ENCODE measurements around the gene TP53. TPM values are rescaled to one million over a fixed set of nuclear protein-coding genes. Genes with fewer than 3 reads are reported as not detected.

The TP53 gene
- total and polyA plus RNA-seq, 4 donors, result 22.3 to 57.0 (median 27.5) TPM

DNA sequence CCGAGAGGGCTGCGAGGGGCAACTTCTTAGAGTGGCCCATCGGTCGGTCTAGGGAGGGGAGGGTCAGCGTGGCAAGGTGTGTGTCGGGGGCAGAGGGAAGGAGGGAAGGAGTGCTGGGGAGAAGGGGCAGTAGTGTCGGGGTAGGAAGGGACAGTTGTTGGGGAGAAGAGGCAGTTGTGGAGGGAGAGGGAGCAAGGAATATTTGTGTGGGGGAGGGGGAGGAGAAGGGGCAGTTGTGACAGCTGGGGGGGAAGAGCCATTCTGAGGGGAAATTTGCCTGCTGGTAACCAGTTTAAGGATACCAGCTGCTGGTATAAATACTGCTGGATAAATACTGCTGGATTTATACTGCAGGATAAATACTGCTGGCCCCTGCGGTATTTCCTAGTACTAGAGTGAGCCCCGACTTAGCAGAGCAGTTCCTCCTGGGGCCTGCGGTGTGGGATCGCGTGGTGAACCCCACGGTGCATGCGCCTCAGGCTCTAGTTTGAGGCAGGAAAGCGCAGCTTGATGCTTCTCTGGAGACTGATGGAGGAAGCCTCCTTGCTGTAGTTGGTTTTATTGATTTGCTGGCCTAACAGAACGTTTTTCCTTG lies 30.6 kb upstream of the TP53 start:
- DNase-seq, result peak in 2 of 3 donors; percentile 34 to 39
- H3K36me3 ChIP-seq (ENCODE audit: control insufficient read depth in 4 of 4, insufficient read depth in 4 of 4, low read length in 4 of 4), result no peaks in the 10 kb centered on the region
- TF ChIP-seq, protein P1, sequence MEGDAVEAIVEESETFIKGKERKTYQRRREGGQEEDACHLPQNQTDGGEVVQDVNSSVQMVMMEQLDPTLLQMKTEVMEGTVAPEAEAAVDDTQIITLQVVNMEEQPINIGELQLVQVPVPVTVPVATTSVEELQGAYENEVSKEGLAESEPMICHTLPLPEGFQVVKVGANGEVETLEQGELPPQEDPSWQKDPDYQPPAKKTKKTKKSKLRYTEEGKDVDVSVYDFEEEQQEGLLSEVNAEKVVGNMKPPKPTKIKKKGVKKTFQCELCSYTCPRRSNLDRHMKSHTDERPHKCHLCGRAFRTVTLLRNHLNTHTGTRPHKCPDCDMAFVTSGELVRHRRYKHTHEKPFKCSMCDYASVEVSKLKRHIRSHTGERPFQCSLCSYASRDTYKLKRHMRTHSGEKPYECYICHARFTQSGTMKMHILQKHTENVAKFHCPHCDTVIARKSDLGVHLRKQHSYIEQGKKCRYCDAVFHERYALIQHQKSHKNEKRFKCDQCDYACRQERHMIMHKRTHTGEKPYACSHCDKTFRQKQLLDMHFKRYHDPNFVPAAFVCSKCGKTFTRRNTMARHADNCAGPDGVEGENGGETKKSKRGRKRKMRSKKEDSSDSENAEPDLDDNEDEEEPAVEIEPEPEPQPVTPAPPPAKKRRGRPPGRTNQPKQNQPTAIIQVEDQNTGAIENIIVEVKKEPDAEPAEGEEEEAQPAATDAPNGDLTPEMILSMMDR (IDR thresholded peaks at IDR 0.05; ENCODE audit: control extremely low read depth, extremely low read depth), result no peak
- no peak for ATAC-seq (ENCODE audit: insufficient read depth, low FRiP score)
- no peak overlapping the region for H3K27ac ChIP-seq (ENCODE audit: low read depth in 1 of 2, low read length in 1 of 2)
- WGBS, 2 donors, result 2 to 8% methylated on average over 16 of the region's 16 CpGs
- H3K4me3 ChIP-seq, result no peak overlapping the region
- H3K4me1 ChIP-seq (ENCODE audit: control insufficient read depth in 5 of 5, insufficient read depth in 5 of 5, low read length in 5 of 5), result peaks cover 0 to 11% (median 2%) of the 10 kb centered on the region in 5 donors
- H3K9ac ChIP-seq (ENCODE audit: insufficient read depth in 1 of 2, low read length in 2 of 2), result no peak overlapping the region
- H3K9me3 ChIP-seq (ENCODE audit: control insufficient read depth in 4 of 4, insufficient read depth in 3 of 4, low read length in 3 of 4), result no peaks in the 10 kb centered on the region
- H3K27me3 ChIP-seq (ENCODE audit: control insufficient read depth in 3 of 3, insufficient read depth in 3 of 3, low read length in 2 of 3), result peaks cover 0 to 17% (median 13%) of the 10 kb centered on the region in 3 donors

DNA sequence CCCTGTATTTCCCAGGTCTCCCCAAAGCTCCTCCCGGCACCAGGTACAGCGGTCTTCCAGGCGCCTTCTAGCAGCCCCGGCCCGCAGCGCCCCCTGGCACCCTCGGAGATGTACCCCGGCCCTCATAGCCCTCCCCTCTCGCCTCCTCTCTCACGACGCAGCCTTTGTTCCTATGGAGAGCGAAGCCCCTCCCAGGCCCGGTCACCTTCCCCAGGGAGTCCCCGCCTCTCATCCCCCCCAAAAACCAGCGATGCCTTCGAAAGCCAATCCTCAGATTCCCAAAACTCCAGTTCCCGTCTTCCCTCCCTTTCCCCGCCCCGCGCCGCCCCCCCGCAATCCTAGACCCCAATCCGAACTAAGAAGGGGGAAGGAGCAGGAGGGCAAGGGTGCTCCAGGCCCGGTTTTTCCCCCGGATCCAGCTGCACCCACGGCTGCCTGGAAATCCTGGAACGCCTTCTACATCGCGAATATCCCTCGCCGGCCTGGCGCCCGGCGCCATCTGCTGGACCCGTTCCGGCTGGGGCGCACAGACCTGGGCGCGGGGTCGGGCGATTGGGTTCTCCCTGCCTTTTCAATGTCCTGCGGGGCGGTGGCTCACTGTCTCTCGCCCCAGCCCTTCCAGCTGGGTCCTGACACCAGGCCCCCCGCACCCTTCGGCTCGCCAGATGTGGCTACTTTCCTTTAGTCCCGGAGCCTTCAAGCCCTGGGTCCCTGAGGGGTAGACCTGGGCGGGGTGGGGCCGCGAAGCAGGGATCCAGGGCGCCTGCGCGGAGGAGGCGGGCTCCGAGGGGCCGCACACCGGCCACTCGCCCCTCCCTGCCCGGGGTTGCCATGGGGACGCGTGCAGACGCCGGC lies 29.8 kb upstream of the TP53 start, which contains the start of gene DNAH2:
TSS of gene DNAH2 (plus strand) at position 844 of the 855 bp plus-strand sequence. CDS start 1,991 bp downstream, outside the sequence.
- ATAC-seq (ENCODE audit: insufficient read depth, low FRiP score) (peak; percentile 85), DNase-seq (peak; percentile 96 to 98 (median 96))
- no peaks in the 10 kb centered on the region for H3K9me3 ChIP-seq (ENCODE audit: control insufficient read depth in 4 of 4, insufficient read depth in 3 of 4, low read length in 3 of 4)
- 1% methylated on average over 64 of the region's 64 CpGs for WGBS, 2 donors
- H3K4me3 ChIP-seq, result peak within 1 kb of the TSS; percentile 7
- TF ChIP-seq, protein P1 (IDR thresholded peaks at IDR 0.05; ENCODE audit: control extremely low read depth, extremely low read depth), result no peak
- H3K36me3 ChIP-seq (ENCODE audit: control insufficient read depth in 4 of 4, insufficient read depth in 4 of 4, low read length in 4 of 4), result no peaks in the 10 kb centered on the region
- peaks cover 0 to 11% (median 2%) of the 10 kb centered on the region in 5 donors for H3K4me1 ChIP-seq (ENCODE audit: control insufficient read depth in 5 of 5, insufficient read depth in 5 of 5, low read length in 5 of 5)
- peaks cover 0 to 22% (median 13%) of the 10 kb centered on the region in 3 donors for H3K27me3 ChIP-seq (ENCODE audit: control insufficient read depth in 3 of 3, insufficient read depth in 3 of 3, low read length in 2 of 3)
- H3K27ac ChIP-seq (ENCODE audit: low read depth in 1 of 2, low read length in 1 of 2), result peak within 1 kb of the TSS; percentile 3 to 38
- peak within 1 kb of the TSS in 1 of 2 donors; percentile 47 for H3K9ac ChIP-seq (ENCODE audit: insufficient read depth in 1 of 2, low read length in 2 of 2)

DNA sequence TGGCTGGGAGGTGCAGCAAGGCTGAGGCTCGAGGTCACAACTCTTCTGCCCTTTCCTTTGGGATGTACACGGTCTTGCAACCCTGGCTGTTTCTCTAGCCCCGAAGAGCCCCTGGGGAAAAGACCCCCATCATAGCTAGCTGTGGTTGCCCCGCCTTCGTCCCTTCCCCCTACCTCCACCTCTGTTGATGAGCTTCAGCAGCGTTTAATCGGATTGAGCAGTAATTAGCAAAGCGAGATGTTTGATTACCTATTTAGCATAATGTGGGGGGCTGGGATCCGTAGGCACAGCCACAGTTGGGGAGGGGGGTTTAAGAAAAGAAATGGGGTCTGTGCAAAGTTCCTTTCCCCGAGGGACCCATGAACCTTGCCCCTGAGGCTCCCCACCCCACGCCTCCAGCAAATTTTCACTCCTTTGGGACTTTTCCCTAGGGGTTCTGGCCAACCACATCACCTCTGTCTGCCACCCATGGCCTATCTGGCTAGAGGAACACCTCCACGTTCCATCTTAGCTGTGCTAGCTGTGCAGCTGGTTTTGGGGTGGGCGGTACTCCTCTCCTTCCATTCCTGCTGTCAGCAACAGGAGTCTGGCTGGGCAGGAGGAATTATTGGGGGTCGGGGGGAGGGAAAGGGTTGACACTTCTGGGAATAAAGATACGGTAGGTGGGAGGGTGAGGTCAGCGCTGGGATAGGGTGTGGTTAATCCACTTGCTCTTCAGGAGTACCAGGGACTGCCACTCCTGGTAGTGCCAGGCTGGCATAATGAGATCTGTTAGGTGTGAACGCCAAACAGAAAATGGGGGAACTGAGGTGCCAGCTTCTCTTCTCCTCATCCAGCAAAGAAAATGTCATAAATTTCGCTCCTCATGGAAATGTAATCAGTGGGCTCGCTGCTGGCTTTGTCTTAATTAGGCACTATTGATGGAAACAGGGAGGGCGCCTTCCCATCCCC lies 28.9 kb upstream of the TP53 start:
- TF ChIP-seq, protein P1 (IDR thresholded peaks at IDR 0.05; ENCODE audit: control extremely low read depth, extremely low read depth), result no peak
- H3K4me3 ChIP-seq, result peak overlapping the region; percentile 7
- no peaks in the 10 kb centered on the region for H3K36me3 ChIP-seq (ENCODE audit: control insufficient read depth in 4 of 4, insufficient read depth in 4 of 4, low read length in 4 of 4)
- H3K27ac ChIP-seq (ENCODE audit: low read depth in 1 of 2, low read length in 1 of 2), result no peak overlapping the region
- 41 to 52% methylated on average over 20 of the region's 20 CpGs for WGBS, 2 donors
- peak overlapping the region in 1 of 2 donors; percentile 47 for H3K9ac ChIP-seq (ENCODE audit: insufficient read depth in 1 of 2, low read length in 2 of 2)
- H3K9me3 ChIP-seq (ENCODE audit: control insufficient read depth in 4 of 4, insufficient read depth in 3 of 4, low read length in 3 of 4), result no peaks in the 10 kb centered on the region
- peaks cover 0 to 23% (median 16%) of the 10 kb centered on the region in 3 donors for H3K27me3 ChIP-seq (ENCODE audit: control insufficient read depth in 3 of 3, insufficient read depth in 3 of 3, low read length in 2 of 3)
- ATAC-seq (ENCODE audit: insufficient read depth, low FRiP score) (no peak), DNase-seq (peak in 1 of 3 donors; percentile 18)
- H3K4me1 ChIP-seq (ENCODE audit: control insufficient read depth in 5 of 5, insufficient read depth in 5 of 5, low read length in 5 of 5), result peaks cover 0 to 11% (median 2%) of the 10 kb centered on the region in 5 donors

Measured in lung (tissue), 12 donors.